H9 (cell line): ENCODE results near the gene CDS1. TPM values are rescaled to one million over a fixed set of nuclear protein-coding genes. Genes with fewer than 3 reads are reported as not detected.
A peak's percentile ranks its signal among the peaks of the same experiment; 100 is the strongest.

ENCODE experiments used
- DNase-seq: peaks from one replicate; pipeline ENCODE4 v3.0.0-alpha.2; 2017
- H2AFZ ChIP-seq: one replicate; pipeline ENCODE4 v1.6.1; 2013; ENCODE audit warnings: mild to moderate bottlenecking, low read length, control low read depth, moderate library complexity
- H2AK5ac ChIP-seq: 2 replicates; pipeline ENCODE4 v1.6.1; 2013; ENCODE audit warnings: low read length, control low read depth, mixed read lengths; ENCODE audit not compliant: insufficient read length
- H2BK120ac ChIP-seq: one replicate; pipeline ENCODE4 v1.6.1; 2013; ENCODE audit warnings: low read depth, mild to moderate bottlenecking, low read length, control low read depth, inconsistent platforms; ENCODE audit not compliant: poor library complexity, severe bottlenecking
- H2BK12ac ChIP-seq: 2 replicates; pipeline ENCODE4 v1.6.1; 2013; ENCODE audit warnings: low read length, control low read depth, mixed read lengths, low read depth; ENCODE audit not compliant: insufficient read length
- H2BK15ac ChIP-seq: 2 replicates; pipeline ENCODE4 v1.6.1; 2013; ENCODE audit warnings: low read depth, low read length, control low read depth
- H2BK20ac ChIP-seq: one replicate; pipeline ENCODE4 v1.6.1; 2013; ENCODE audit warnings: low read depth, mild to moderate bottlenecking, low read length, control low read depth, inconsistent platforms; ENCODE audit not compliant: poor library complexity, severe bottlenecking
- H2BK5ac ChIP-seq: 2 replicates; pipeline ENCODE4 v1.6.1; 2013; ENCODE audit warnings: low read length, control low read depth, mixed read lengths; ENCODE audit not compliant: insufficient read length
- H3K14ac ChIP-seq: 2 replicates; pipeline ENCODE4 v1.6.1; 2013; ENCODE audit warnings: low read length, control low read depth; ENCODE audit not compliant: insufficient read depth
- H3K18ac ChIP-seq: 2 replicates; pipeline ENCODE4 v1.6.1; 2013; ENCODE audit warnings: low read depth, mild to moderate bottlenecking, mixed read lengths, low read length, control low read depth; ENCODE audit not compliant: insufficient read length
- H3K23ac ChIP-seq: 2 replicates; pipeline ENCODE4 v1.6.1; 2013; ENCODE audit warnings: low read length, control low read depth, mixed read lengths, low read depth; ENCODE audit not compliant: insufficient read length
- H3K23me2 ChIP-seq: 2 replicates; pipeline ENCODE4 v1.6.1; 2013; ENCODE audit warnings: low read depth, mild to moderate bottlenecking, mixed read lengths, low read length, control low read depth; ENCODE audit not compliant: insufficient read length, poor library complexity, severe bottlenecking
- H3K27ac ChIP-seq: 2 replicates; pipeline ENCODE4 v1.5.1; 2013; ENCODE audit warnings: low read length, control low read depth, mixed read lengths, low read depth; ENCODE audit not compliant: insufficient read length
- H3K27me3 ChIP-seq: 2 replicates; pipeline ENCODE4 v1.6.1; 2013; ENCODE audit warnings: low read length, control low read depth, inconsistent platforms; ENCODE audit not compliant: insufficient read depth
- H3K4ac ChIP-seq: 2 replicates; pipeline ENCODE4 v1.6.1; 2013; ENCODE audit warnings: low read depth, mild to moderate bottlenecking, control low read depth, inconsistent platforms, low read length, moderate library complexity
- H3K4me1 ChIP-seq: 2 replicates; pipeline ENCODE4 v1.6.1; 2013; ENCODE audit warnings: low read length, control low read depth, inconsistent platforms; ENCODE audit not compliant: insufficient read depth
- H3K4me2 ChIP-seq: 2 replicates; pipeline ENCODE4 v1.6.1; 2013; ENCODE audit warnings: low read length, control low read depth, mixed read lengths; ENCODE audit not compliant: insufficient read length, insufficient read depth
- H3K56ac ChIP-seq: 2 replicates; pipeline ENCODE4 v1.6.1; 2013; ENCODE audit warnings: low read depth, mild to moderate bottlenecking, mixed read lengths, low read length, control low read depth; ENCODE audit not compliant: insufficient read length
- H3K79me1 ChIP-seq: 2 replicates; pipeline ENCODE4 v1.6.1; 2013; ENCODE audit warnings: low read depth, mild to moderate bottlenecking, moderate library complexity, low read length, control low read depth, inconsistent platforms; ENCODE audit not compliant: insufficient read depth, poor library complexity, severe bottlenecking
- H3K79me2 ChIP-seq: 2 replicates; pipeline ENCODE4 v1.6.1; 2013; ENCODE audit warnings: low read length, control low read depth, inconsistent platforms; ENCODE audit not compliant: insufficient read depth
- H3K9ac ChIP-seq: 2 replicates; pipeline ENCODE4 v1.6.1; 2013; ENCODE audit warnings: low read length, control low read depth, mixed read lengths; ENCODE audit not compliant: insufficient read length; ENCODE audit errors: extremely low read depth
- H3K9me3 ChIP-seq: one replicate; pipeline ENCODE4 v1.6.1; 2013; ENCODE audit warnings: low read depth, low read length, inconsistent platforms; ENCODE audit not compliant: control insufficient read depth
- H3T11ph ChIP-seq: one replicate; pipeline ENCODE4 v1.6.1; 2013; ENCODE audit warnings: mild to moderate bottlenecking, low read length, control low read depth, inconsistent platforms
- H4K20me1 ChIP-seq: one replicate; pipeline ENCODE4 v1.6.1; 2013; ENCODE audit not compliant: control insufficient read depth, insufficient read length, insufficient read depth
- H4K5ac ChIP-seq: 2 replicates; pipeline ENCODE4 v1.6.1; 2013; ENCODE audit warnings: low read depth, mild to moderate bottlenecking, mixed read lengths, low read length, control low read depth; ENCODE audit not compliant: insufficient read length
- H4K8ac ChIP-seq: replicated peaks from 2 replicates; pipeline ENCODE4 v1.6.1; 2013; ENCODE audit warnings: low read length, control low read depth, mixed read lengths, low read depth; ENCODE audit not compliant: insufficient read length
- H4K91ac ChIP-seq: 2 replicates; pipeline ENCODE4 v1.6.1; 2013; ENCODE audit warnings: low read depth, mild to moderate bottlenecking, moderate library complexity, mixed read lengths, low read length, control low read depth; ENCODE audit not compliant: insufficient read length
- H3K27ac Mint-ChIP-seq, 3 experiments: 2 replicates in 2 of 3; 3 replicates in 1 of 3; pipeline ENCODE4 v1.8.0; 2020 to 2021; ENCODE audit warnings: mixed read lengths in 3 of 3, mild to moderate bottlenecking in 1 of 3, moderate library complexity in 1 of 3
- H3K27me3 Mint-ChIP-seq: 2 replicates; pipeline ENCODE4 v1.8.0; 2021; ENCODE audit warnings: low read depth, mild to moderate bottlenecking, moderate library complexity, mixed read lengths
- H3K36me3 Mint-ChIP-seq, 3 experiments: 2 replicates in 2 of 3; 3 replicates in 1 of 3; pipeline ENCODE4 v1.8.0; 2020 to 2021; ENCODE audit warnings: low read depth in 3 of 3, mixed read lengths in 3 of 3; ENCODE audit not compliant: insufficient read depth in 1 of 3
- H3K4me1 Mint-ChIP-seq, 2 experiments: 2 replicates each; pipeline ENCODE4 v1.8.0; 2020; ENCODE audit warnings: mixed read lengths in 2 of 2
- H3K4me3 Mint-ChIP-seq, 2 experiments: 2 replicates in 1 of 2; 3 replicates in 1 of 2; pipeline ENCODE4 v1.8.0; 2020 to 2021; ENCODE audit warnings: mild to moderate bottlenecking in 2 of 2, mixed read lengths in 2 of 2, moderate library complexity in 1 of 2
- H3K9me3 Mint-ChIP-seq, 2 experiments: 2 replicates in 1 of 2; 3 replicates in 1 of 2; pipeline ENCODE4 v1.8.0; 2020; ENCODE audit warnings: mild to moderate bottlenecking in 2 of 2, mixed read lengths in 2 of 2, moderate library complexity in 1 of 2
- WGBS: extraction: QIAGEN DNeasy Blood & Tissue Kit; methylation state at CpG from one replicate; pipeline ENCODE4 v1.1.7; 2013; ENCODE audit warnings: missing lambda C conversion rate, low lambda C conversion rate, mixed read lengths; ENCODE audit not compliant: insufficient read length; ENCODE audit errors: extremely low coverage; 5-methylcytosine and 5-hydroxymethylcytosine counted together
- total RNA-seq: library from RNA; stranded (reverse); gene quantifications from 2 replicates; pipeline ENCODE4 v1.2.1, GENCODE V29; 2021
- TF ChIP-seq, protein P1 (sequence below): fragments of 200-600 bp; sonication (generic); conservative IDR thresholded peaks from 3 replicates; pipeline ENCODE4 v1.8.0; 2021; ENCODE audit warnings: antibody characterized with exemption, mild to moderate bottlenecking

The CDS1 gene
- total RNA-seq, 1 experiment from 2014 or later = 7.5 TPM

DNA sequence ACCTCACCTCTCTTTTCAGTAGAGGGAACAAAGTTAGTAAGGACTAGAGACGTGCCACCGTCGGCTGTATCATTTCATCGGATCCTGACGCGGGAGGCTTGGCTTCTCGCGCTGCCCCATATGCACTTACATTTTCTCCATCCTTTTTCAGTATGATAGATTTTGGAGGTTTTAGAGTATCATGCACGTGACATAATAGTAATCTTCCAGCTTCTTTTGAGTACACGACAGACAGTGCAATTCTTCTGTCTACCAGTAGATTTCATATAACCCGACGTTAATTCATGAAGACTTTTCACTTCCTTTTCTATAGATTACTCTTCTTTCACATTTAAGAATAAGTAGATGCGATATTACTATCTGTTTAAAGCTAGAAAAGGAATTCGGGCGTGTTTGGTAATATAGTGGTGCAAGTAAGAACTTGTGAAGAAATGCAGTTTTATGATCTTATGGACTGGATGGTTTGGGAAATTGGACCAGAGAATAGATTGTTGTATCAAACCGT, 1.0 kb downstream of the CDS1 start:
- Histone ChIP-seq H2BK120ac (no peak overlapping the region), H3K27me3 (no peaks in the 10 kb centered on the region; the same call in 1 of the 2 replicates), H4K5ac (no peak overlapping the region), H3K18ac (no peak overlapping the region), H3K23me2 (peaks cover 8% of the 10 kb centered on the region), H3T11ph (no peak overlapping the region), H3K56ac (no peak overlapping the region), H3K9ac (peak overlapping the region; percentile 69), H4K91ac (no peak overlapping the region), H3K23ac (no peak overlapping the region), H2AFZ (no peak overlapping the region), H4K8ac (no peak overlapping the region), H3K4me1 (peaks cover 9% of the 10 kb centered on the region; the same call in 1 of the 2 replicates), H3K9me3 (no peaks in the 10 kb centered on the region), H4K20me1 (no peaks in the 10 kb centered on the region), H2BK5ac (no peak overlapping the region), H3K14ac (no peak overlapping the region), H3K27ac (no peak overlapping the region), H2BK15ac (no peak overlapping the region), H3K79me1 (peaks cover 2% of the 10 kb centered on the region), H3K4me2 (peak overlapping the region; percentile 81), H3K79me2 (peaks cover 22% of the 10 kb centered on the region; the same call in 1 of the 2 replicates), H2AK5ac (no peak overlapping the region), H2BK12ac (no peak overlapping the region), H3K4ac (no peak overlapping the region), H2BK20ac (no peak overlapping the region)
- Mint-ChIP-seq H3K4me1 (peaks cover 55 to 58% of the 10 kb centered on the region in 2 experiments), H3K36me3 (peaks cover 23 to 35% (median 30%) of the 10 kb centered on the region in 3 experiments), H3K4me3 (peak overlapping the region; percentile 79 to 95), H3K27ac (peak overlapping the region in 2 of 3 experiments; percentile 28 to 76; a peak in 3 of 7 replicates), H3K27me3 (peaks cover 12% of the 10 kb centered on the region), H3K9me3 (peaks cover 16 to 29% of the 10 kb centered on the region in 2 experiments)
- no peak for DNase-seq
- TF ChIP-seq, protein P1, sequence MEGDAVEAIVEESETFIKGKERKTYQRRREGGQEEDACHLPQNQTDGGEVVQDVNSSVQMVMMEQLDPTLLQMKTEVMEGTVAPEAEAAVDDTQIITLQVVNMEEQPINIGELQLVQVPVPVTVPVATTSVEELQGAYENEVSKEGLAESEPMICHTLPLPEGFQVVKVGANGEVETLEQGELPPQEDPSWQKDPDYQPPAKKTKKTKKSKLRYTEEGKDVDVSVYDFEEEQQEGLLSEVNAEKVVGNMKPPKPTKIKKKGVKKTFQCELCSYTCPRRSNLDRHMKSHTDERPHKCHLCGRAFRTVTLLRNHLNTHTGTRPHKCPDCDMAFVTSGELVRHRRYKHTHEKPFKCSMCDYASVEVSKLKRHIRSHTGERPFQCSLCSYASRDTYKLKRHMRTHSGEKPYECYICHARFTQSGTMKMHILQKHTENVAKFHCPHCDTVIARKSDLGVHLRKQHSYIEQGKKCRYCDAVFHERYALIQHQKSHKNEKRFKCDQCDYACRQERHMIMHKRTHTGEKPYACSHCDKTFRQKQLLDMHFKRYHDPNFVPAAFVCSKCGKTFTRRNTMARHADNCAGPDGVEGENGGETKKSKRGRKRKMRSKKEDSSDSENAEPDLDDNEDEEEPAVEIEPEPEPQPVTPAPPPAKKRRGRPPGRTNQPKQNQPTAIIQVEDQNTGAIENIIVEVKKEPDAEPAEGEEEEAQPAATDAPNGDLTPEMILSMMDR = peak; percentile 7; the same call in 1 of the 3 replicates
- WGBS = 100% methylated on average over 2 of the region's 16 CpGs
